Esophagus squamous epithelium (tissue), 5 donors: ENCODE results near the gene DMPK. TPM values are rescaled to one million over a fixed set of nuclear protein-coding genes. Genes with fewer than 3 reads are reported as not detected.

Experiments
- DNase-seq: peaks from one replicate; lab custom pipeline; 2025; lab: John Stamatoyannopoulos, UW
- H3K27ac ChIP-seq, 4 donors: fragments of 200-600 bp; sonication (generic); one replicate each; pipeline ENCODE4 v1.5.1; 2016 to 2019; ENCODE audit warnings: mild to moderate bottlenecking in 1 of 4
- H3K27me3 ChIP-seq, 4 donors: fragments of 200-600 bp; sonication (generic); 1 replicate in 3 of 4; 2 replicates in 1 of 4; pipeline versions ENCODE4 v1.5.1 to v1.6.0; 2017 to 2021; ENCODE audit warnings: antibody characterized with exemption in 1 of 4
- H3K36me3 ChIP-seq, 3 donors: fragments of 200-600 bp; sonication (generic); one replicate each; pipeline ENCODE4 v1.5.1; 2016 to 2019
- H3K4me1 ChIP-seq, 3 donors: fragments of 200-600 bp; sonication (generic); one replicate each; pipeline ENCODE4 v1.5.1; 2017 to 2019
- H3K4me3 ChIP-seq, 4 donors: fragments of 200-600 bp; sonication (generic); 1 replicate in 3 of 4; 2 replicates in 1 of 4; pipeline ENCODE4 v1.5.1; 2016 to 2019; ENCODE audit warnings: mild to moderate bottlenecking in 2 of 4, moderate library complexity in 1 of 4
- H3K9me3 ChIP-seq, 3 donors: fragments of 200-600 bp; sonication (generic); one replicate each; pipeline ENCODE4 v1.5.1; 2016 to 2019
- CTCF ChIP-seq, 6 experiments: fragments of 450-650 bp in 4 of 6; fragments of 200-600 bp in 2 of 6; sonication (generic) in 2 of 6; IDR thresholded peaks; one replicate each; pipeline ENCODE4 v1.5.1; 2016 to 2019; ENCODE audit warnings: antibody characterized with exemption in 6 of 6, mild to moderate bottlenecking in 4 of 6, moderate library complexity in 4 of 6
- POLR2A ChIP-seq, 4 donors: fragments of 450-650 bp; IDR thresholded peaks; one replicate each; pipeline ENCODE4 v1.6.1; 2017; ENCODE audit warnings: antibody characterized with exemption in 4 of 4, mild to moderate bottlenecking in 4 of 4, moderate library complexity in 3 of 4
- WGBS, 2 donors: methylation state at CpG; one replicate each; pipeline ENCODE4 v1.1.5; 2018; 5-methylcytosine and 5-hydroxymethylcytosine counted together
- intact Hi-C: fragments of 100-400 bp; cut with DNase I; formaldehyde crosslinking; loops from one replicate; pipeline ENCODE4 v1.15.0; 2022
- total RNA-seq, 4 donors: library from RNA; depleted of rRNA; stranded (reverse); fragments of >200 nt; gene quantifications; one replicate each; pipeline ENCODE4 v1.1.0, GENCODE V29; 2016
- donor health status: DM: yes; HTN: yes; CAD: no.

The DMPK gene
- total RNA-seq, 4 donors from 2014 or later, result 15.8 to 36.6 (median 17.2) TPM

- no peak for DNase-seq
Observed at GRCh38 chr19:45825917-45826893, 43.9 kb upstream of the DMPK start.

GRCh38 chr19:45825263-45825605 lies 42.9 kb upstream of the DMPK start:
- H3K27me3 ChIP-seq, result no peaks in the 10 kb centered on the region
- no peak for DNase-seq
- peaks cover 3 to 29% (median 13%) of the 10 kb centered on the region in 3 donors for H3K4me1 ChIP-seq
- 80 to 88% methylated on average over 1 of the region's 8 CpGs for WGBS, 2 donors
- no peak overlapping the region for H3K27ac ChIP-seq
- H3K4me3 ChIP-seq, result no peak overlapping the region
- H3K9me3 ChIP-seq, result no peaks in the 10 kb centered on the region
- H3K36me3 ChIP-seq, result peaks cover 45 to 98% (median 54%) of the 10 kb centered on the region in 3 donors
- intact Hi-C loops, result no loop called here
- TF ChIP-seq CTCF (IDR thresholded peaks at IDR 0.05) (no peak), POLR2A (IDR thresholded peaks at IDR 0.05) (no peak)

More at GRCh38 chr19:45825917-45826893, 43.9 kb upstream of the DMPK start:
- Histone ChIP-seq H3K9me3 (no peaks in the 10 kb centered on the region), H3K27ac (no peak overlapping the region), H3K4me3 (no peak overlapping the region), H3K27me3 (no peaks in the 10 kb centered on the region), H3K36me3 (peaks cover 46 to 98% (median 64%) of the 10 kb centered on the region in 3 donors), H3K4me1 (peaks cover 3 to 21% (median 13%) of the 10 kb centered on the region in 3 donors)
- WGBS, 2 donors, result 77 to 85% methylated on average over 6 to 17 of the region's 22 CpGs
- intact Hi-C loops, result no loop called here
- TF ChIP-seq CTCF (IDR thresholded peaks at IDR 0.05), result no peak
- TF ChIP-seq POLR2A (IDR thresholded peaks at IDR 0.05), result no peak

GRCh38 chr19:45824531-45825262 lies 42.4 kb upstream of the DMPK start:
- peak overlapping the region in 1 of 4 donors; percentile 21 for H3K27ac ChIP-seq

DNA sequence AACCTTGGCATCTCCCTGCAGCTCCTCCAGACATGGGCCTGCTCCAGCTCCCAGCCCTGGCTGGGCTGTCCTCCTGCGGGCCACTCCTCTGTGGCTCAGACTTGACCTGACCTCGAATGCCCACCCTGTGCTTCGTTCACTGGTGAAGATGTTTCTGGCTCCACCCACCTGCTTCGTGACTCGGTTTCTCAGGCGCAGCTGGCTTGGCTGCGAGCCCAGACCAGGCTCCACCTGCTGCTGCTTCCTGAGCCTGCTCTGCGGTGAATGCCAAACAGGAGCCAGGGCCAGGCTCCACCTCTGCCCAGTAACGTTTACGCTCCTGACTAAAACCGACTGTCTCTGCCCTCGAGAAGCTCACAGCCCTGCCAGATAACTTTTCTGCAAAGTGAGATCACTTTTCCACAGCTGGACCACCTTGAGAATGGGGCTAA lies 41.8 kb upstream of the DMPK start:
- H3K27ac ChIP-seq, result peak overlapping the region in 1 of 4 donors; percentile 21
- no peak overlapping the region for H3K4me3 ChIP-seq
- intact Hi-C loops, result no loop called here
- no peak for DNase-seq
- H3K9me3 ChIP-seq, result no peaks in the 10 kb centered on the region
- TF ChIP-seq CTCF (IDR thresholded peaks at IDR 0.05) (no peak), POLR2A (IDR thresholded peaks at IDR 0.05) (no peak)
- H3K27me3 ChIP-seq, result no peaks in the 10 kb centered on the region
- H3K36me3 ChIP-seq, result peaks cover 33 to 97% (median 42%) of the 10 kb centered on the region in 3 donors
- peaks cover 3 to 35% (median 13%) of the 10 kb centered on the region in 3 donors for H3K4me1 ChIP-seq
- WGBS, 2 donors, result 36 to 60% methylated on average over 2 to 11 of the region's 12 CpGs

More at GRCh38 chr19:45824531-45825262, 42.4 kb upstream of the DMPK start:
- intact Hi-C loops, result no loop called here
- Histone ChIP-seq H3K36me3 (peaks cover 40 to 98% (median 49%) of the 10 kb centered on the region in 3 donors), H3K4me3 (no peak overlapping the region), H3K4me1 (peaks cover 3 to 34% (median 13%) of the 10 kb centered on the region in 3 donors), H3K27me3 (no peaks in the 10 kb centered on the region), H3K9me3 (no peaks in the 10 kb centered on the region)
- TF ChIP-seq POLR2A (IDR thresholded peaks at IDR 0.05), result no peak
- TF ChIP-seq CTCF (IDR thresholded peaks at IDR 0.05), result no peak
- DNase-seq, result no peak
- WGBS, 2 donors, result 74 to 77% methylated on average over 9 to 17 of the region's 26 CpGs
